GM12878 (cell line): Measurements from ENCODE around the gene PTPRC. TPM values are rescaled to one million over a fixed set of nuclear protein-coding genes. Genes with fewer than 3 reads are reported as not detected.

Source experiments
- ASH2L ChIP-seq: fragments of 300-600, 200-600 bp; sonication (generic); IDR thresholded peaks from 2 replicates; pipeline ENCODE4 v1.6.1; 2017; ENCODE audit warnings: low read depth, mild to moderate bottlenecking, borderline replicate concordance
- BMI1 ChIP-seq: fragments of 450-650 bp; IDR thresholded peaks from 2 replicates; pipeline ENCODE4 v1.6.1; 2016; ENCODE audit warnings: mild to moderate bottlenecking, moderate library complexity, borderline replicate concordance
- ETV6 ChIP-seq, 2 experiments: fragments of 450-650 bp in 1 of 2; IDR thresholded peaks in 1 of 2; conservative IDR thresholded peaks in 1 of 2; 2 replicates each; pipeline ENCODE4 v1.6.1; 2014; ENCODE audit warnings: antibody characterized with exemption in 1 of 2, borderline replicate concordance in 1 of 2, low read depth in 1 of 2, mild to moderate bottlenecking in 1 of 2, moderate library complexity in 1 of 2
- NFYA ChIP-seq: IDR thresholded peaks from 2 replicates; pipeline ENCODE4 v1.6.1; 2011; ENCODE audit warnings: low read depth, mild to moderate bottlenecking, low read length, improper control_type of control experiment, borderline replicate concordance
- POU2F2 ChIP-seq: IDR thresholded peaks from 3 replicates; pipeline ENCODE4 v1.6.1; 2011; ENCODE audit warnings: low read depth, mild to moderate bottlenecking, low read length, borderline replicate concordance
- TARDBP ChIP-seq: IDR thresholded peaks from 2 replicates; pipeline ENCODE4 v1.6.1; 2016; ENCODE audit warnings: borderline replicate concordance
- polyA plus RNA-seq, 11 experiments: library from polyadenylated mRNA; depleted of rRNA in 4 of 11; unstranded in 6 of 11; stranded (reverse) in 5 of 11; fragments of >200 nt; fragmentation: Nextera tagmentation in 4 of 11; fragmentation: Illumina TruSeq in 1 of 11; extraction: Ambion mirVana in 4 of 11; extraction: Trizol in 1 of 11; gene quantifications; 1 replicate in 1 of 11; 2 replicates in 10 of 11; pipeline versions ENCODE4 v1.2.1 to v1.2.3, GENCODE V29; 2011 to 2016; ENCODE audit warnings: inconsistent platforms in 2 of 11, missing spikeins in 2 of 11, low read depth in 1 of 11
- total RNA-seq, 4 experiments: library from RNA; depleted of rRNA in 3 of 4; stranded (reverse); fragments of >200 nt in 3 of 4; fragmentation: Illumina TruSeq in 1 of 4; extraction: Trizol in 1 of 4; gene quantifications; 2 replicates each; pipeline versions ENCODE4 v1.2.1 to v1.2.3, GENCODE V29; 2013 to 2021
- TF ChIP-seq, protein P1 (sequence below): fragments of 450-650 bp; IDR thresholded peaks from 2 replicates; pipeline ENCODE4 v1.6.1; 2017; ENCODE audit warnings: mild to moderate bottlenecking, moderate library complexity
- TF ChIP-seq, protein P2 (sequence below): fragments of 450-650 bp; IDR thresholded peaks from 2 replicates; pipeline ENCODE4 v1.6.1; 2014; ENCODE audit warnings: mild to moderate bottlenecking

PTPRC gene
- total and polyA plus RNA-seq, 10 of the 15 experiments (the other 5 are each of a cell fraction or from before 2014, with no cell fraction given), result 72.9 to 221 (median 118) TPM

DNA sequence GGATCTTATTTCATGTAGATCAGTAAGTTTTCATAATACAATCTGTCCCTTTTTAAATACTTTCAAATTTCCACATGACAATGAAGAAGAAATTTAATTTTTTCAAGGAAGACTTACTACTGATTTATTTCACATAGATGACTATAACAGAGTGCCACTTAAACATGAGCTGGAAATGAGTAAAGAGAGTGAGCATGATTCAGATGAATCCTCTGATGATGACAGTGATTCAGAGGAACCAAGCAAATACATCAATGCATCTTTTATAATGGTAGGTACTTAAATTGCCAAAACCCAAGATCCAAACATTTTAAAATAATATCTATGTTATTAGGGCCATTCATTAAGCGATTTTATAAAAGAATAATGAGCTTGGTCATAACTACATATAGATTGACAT, 110.4 kb downstream of the PTPRC start (continued):
- TF ChIP-seq, protein P1, sequence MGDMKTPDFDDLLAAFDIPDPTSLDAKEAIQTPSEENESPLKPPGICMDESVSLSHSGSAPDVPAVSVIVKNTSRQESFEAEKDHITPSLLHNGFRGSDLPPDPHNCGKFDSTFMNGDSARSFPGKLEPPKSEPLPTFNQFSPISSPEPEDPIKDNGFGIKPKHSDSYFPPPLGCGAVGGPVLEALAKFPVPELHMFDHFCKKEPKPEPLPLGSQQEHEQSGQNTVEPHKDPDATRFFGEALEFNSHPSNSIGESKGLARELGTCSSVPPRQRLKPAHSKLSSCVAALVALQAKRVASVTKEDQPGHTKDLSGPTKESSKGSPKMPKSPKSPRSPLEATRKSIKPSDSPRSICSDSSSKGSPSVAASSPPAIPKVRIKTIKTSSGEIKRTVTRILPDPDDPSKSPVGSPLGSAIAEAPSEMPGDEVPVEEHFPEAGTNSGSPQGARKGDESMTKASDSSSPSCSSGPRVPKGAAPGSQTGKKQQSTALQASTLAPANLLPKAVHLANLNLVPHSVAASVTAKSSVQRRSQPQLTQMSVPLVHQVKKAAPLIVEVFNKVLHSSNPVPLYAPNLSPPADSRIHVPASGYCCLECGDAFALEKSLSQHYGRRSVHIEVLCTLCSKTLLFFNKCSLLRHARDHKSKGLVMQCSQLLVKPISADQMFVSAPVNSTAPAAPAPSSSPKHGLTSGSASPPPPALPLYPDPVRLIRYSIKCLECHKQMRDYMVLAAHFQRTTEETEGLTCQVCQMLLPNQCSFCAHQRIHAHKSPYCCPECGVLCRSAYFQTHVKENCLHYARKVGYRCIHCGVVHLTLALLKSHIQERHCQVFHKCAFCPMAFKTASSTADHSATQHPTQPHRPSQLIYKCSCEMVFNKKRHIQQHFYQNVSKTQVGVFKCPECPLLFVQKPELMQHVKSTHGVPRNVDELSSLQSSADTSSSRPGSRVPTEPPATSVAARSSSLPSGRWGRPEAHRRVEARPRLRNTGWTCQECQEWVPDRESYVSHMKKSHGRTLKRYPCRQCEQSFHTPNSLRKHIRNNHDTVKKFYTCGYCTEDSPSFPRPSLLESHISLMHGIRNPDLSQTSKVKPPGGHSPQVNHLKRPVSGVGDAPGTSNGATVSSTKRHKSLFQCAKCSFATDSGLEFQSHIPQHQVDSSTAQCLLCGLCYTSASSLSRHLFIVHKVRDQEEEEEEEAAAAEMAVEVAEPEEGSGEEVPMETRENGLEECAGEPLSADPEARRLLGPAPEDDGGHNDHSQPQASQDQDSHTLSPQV, result no peak
- TF ChIP-seq POU2F2, result no peak
- no peak for TF ChIP-seq NFYA
- TF ChIP-seq, protein P2, sequence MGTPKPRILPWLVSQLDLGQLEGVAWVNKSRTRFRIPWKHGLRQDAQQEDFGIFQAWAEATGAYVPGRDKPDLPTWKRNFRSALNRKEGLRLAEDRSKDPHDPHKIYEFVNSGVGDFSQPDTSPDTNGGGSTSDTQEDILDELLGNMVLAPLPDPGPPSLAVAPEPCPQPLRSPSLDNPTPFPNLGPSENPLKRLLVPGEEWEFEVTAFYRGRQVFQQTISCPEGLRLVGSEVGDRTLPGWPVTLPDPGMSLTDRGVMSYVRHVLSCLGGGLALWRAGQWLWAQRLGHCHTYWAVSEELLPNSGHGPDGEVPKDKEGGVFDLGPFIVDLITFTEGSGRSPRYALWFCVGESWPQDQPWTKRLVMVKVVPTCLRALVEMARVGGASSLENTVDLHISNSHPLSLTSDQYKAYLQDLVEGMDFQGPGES, result no peak
- TF ChIP-seq BMI1, result no peak
- TF ChIP-seq TARDBP, result no peak
- TF ChIP-seq ETV6 (conservative IDR thresholded peaks at IDR 0.05 in 1 of 2, IDR thresholded peaks at IDR 0.05 in 1 of 2; ENCODE audit: borderline replicate concordance in 1 of 2, low read depth in 1 of 2), result no peak
- no peak for TF ChIP-seq ASH2L
